ENCODE data around the gene FUBP1.
"Not testable (repeated sequence)": the region's sequence is repeated elsewhere in the genome, so short reads cannot be mapped to it uniquely, and the experiment has no call there.

The FUBP1 gene

DNA sequence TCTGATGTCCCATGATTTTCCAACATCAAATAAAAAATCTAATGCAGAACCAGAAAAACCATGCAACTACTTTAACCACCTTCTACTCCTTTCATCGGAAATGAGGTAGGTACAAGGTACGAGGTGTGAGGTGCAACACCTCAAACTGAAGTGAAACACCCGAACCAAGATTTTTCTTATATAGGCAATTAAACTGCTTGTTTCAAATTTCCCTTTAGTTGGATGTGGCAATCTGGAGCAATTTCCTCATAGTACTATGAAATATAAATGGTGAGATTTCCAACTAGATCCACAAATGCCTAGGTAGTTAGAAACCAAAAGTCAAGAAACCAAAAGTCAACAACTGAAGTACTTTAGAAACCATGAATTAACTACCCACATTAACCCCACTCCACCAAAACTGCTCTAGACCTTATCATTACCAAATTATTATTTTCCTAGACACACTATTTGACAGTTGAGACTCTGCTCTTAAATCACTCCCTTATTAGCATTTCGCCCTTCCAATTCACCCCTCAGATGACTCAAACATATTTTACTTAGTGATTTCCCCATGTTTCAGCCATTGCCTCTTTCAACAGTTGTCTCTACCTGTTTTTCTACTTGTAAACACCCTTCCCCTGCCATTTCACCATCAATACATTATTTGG is 37.8 kb downstream of the FUBP1 start:
- DNase-seq = peak; percentile 22

GRCh38 chr1:77938651-77939050 is 40.2 kb downstream of the FUBP1 start:
- DNase-seq = no peak

DNA sequence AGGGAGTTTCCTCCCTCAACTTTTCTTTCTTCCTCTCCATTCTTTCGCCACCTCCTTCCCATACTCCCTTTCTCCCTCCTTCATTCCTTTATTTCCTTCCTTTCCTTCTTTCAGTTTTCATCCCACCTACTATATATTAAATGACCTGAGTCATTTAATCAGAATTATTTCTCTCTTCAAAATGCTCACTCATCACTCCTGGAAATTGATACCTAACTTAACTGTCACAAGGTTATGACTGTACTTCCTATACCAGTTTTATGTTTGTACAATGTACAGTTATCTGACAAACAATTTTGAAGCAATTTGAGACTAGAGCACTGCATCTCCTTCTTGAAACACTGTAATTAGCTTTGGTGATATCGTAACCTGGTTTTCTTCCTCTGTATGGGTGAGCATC is 49.1 kb downstream of the FUBP1 start:
- DNase-seq = peak; percentile 32

GRCh38 chr1:77927414-77927813 is 51.5 kb downstream of the FUBP1 start:
- DNase-seq = peak; percentile 10

DNA sequence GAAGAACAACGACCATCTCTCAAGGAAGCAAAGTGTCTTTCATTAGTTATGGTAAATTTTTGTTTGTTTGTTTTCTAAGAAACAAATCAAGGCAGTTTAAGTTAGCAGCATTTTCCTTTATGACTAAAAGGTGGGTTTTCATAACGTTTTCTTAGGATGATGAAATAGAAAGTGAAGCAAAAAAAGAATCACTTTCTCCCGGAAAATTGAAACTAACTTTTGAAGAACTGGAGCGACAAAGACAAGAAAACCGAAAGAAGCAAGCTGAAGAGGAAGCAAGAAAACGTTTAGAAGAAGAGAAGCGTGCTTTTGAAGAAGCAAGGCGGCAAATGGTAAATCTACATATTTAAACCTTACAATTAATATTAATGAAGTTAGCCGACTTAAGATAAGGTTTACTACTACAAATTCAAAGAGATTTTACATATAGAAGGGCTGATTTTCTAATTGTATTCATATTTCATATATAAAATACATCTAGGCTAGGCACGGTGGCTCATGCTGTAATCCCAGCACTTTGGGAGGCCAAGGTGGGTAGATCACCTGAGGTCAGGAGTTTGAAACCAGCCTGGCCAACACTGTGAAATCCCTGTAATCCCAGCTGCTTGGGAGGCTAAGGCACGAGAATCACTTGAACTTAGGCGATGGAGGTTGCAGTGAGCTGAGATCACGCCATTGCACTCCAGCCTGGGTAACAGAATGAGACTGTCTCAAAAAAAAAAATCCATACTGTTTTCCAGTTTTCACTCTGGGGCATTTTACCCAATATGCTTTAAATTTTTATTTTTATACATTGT is 52.1 kb downstream of the FUBP1 start:
- peak; percentile 93 for DNase-seq

- DNase-seq = no peak
Measured at GRCh38 chr1:77925956-77926355, 52.9 kb downstream of the FUBP1 start.

GRCh38 chr1:77925518-77925917 is 53.4 kb downstream of the FUBP1 start:
- DNase-seq = no peak

GRCh38 chr1:77918918-77919317 is 60.0 kb downstream of the FUBP1 start:
- DNase-seq = not testable (repeated sequence)

- no peak for DNase-seq
Measured at GRCh38 chr1:77910116-77910515, 68.8 kb downstream of the FUBP1 start.

GRCh38 chr1:77906624-77907023 is 72.2 kb downstream of the FUBP1 start:
- DNase-seq = no peak

GRCh38 chr1:77906019-77906545 is 72.8 kb downstream of the FUBP1 start:
- DNase-seq = peak; percentile 53

DNA sequence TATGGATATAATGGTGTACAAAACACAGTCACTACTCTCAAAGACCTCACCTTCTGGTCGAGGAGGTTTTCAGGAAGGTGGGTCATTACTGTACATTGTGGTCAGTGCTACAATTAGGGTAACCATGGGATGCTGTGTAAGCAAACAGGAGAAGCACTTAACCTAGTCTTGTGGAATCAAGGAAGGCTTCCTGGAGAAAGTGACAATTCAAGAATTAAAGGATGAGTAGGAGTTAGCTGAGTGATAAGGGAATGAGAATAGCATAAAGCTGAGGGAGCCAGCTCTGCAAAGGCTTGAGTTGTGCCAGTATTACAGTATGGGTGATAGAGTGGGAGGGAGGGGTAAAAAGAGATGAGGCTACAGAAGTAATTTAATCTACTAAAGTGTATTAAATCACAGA is 73.3 kb downstream of the FUBP1 start:
- DNase-seq = no peak

- no peak for DNase-seq
Measured at GRCh38 chr1:77900687-77901293, 78.1 kb downstream of the FUBP1 start.

- DNase-seq = no peak
Measured at GRCh38 chr1:77899647-77900320, 79.1 kb downstream of the FUBP1 start.
